HG03045 (cell line): ENCODE measurements around the gene DGCR6L.
"Not testable (repeated sequence)": the region's sequence is repeated elsewhere in the genome, so short reads cannot be mapped to it uniquely, and the experiment has no call there.

Source experiments
- ATAC-seq: cut with Tn5 transposase; IDR thresholded peaks from one replicate; pipeline ENCODE4 v1.9.1; 2021; ENCODE audit warnings: mild to moderate bottlenecking, moderate library complexity; ENCODE audit not compliant: unreplicated experiment

DGCR6L gene

DNA sequence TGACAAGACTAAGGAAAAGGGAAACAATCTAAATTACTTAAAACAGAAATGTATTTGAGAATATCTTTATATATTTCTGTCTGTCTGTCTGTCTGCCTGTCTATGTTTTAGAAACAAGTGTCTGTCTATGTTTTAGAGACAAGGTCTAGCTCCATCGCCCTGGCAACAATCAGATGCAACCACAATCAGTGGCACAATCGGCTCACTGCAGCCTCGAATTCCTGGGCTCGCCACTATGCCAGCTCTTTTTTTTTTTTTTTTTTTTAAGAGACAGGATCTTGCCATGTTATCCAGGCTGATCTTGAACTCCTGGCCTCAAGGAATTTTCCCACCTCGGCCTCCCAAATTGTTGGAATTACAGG lies 8.7 kb upstream of the DGCR6L start:
- not testable (repeated sequence) for ATAC-seq

DNA sequence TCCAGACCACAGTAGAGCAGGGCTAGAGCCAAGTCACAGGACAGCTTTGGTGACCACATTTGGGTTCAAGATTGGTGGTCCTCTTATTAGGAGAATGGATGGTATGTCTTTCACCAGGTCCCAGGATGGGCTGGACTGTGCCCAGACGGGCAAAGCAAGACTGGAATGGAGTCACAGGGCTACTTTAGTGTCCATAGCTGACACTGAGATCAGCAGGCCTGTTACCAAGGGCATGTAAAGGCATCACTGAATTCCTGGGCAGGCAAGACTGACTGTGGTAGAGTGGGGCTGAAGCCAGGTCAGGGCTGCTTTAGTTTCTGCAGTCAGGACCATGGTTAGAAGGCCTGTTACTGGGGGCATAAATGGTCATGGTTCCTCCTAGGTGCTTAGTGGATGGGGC lies 6.1 kb upstream of the DGCR6L start:
- not testable (repeated sequence) for ATAC-seq

DNA sequence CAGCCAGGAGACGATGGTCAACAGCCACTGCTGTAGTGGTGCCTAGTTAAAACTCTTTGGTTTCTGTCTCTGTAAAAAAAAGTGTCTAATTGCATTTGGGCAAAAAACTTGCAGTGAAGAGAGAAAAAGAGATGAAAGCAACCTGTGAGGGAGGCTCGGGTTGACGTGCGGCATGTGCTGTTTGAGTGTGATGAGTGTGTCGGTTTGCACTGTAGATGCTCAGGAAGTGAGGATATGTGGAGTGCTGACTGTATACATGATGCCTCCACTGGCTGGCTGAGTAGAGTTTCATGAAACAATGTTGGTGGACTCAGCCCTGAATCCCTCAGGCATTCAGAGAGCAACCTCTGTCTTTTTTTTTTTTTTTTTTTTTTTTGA lies 4.3 kb upstream of the DGCR6L start:
- ATAC-seq, result no peak

DNA sequence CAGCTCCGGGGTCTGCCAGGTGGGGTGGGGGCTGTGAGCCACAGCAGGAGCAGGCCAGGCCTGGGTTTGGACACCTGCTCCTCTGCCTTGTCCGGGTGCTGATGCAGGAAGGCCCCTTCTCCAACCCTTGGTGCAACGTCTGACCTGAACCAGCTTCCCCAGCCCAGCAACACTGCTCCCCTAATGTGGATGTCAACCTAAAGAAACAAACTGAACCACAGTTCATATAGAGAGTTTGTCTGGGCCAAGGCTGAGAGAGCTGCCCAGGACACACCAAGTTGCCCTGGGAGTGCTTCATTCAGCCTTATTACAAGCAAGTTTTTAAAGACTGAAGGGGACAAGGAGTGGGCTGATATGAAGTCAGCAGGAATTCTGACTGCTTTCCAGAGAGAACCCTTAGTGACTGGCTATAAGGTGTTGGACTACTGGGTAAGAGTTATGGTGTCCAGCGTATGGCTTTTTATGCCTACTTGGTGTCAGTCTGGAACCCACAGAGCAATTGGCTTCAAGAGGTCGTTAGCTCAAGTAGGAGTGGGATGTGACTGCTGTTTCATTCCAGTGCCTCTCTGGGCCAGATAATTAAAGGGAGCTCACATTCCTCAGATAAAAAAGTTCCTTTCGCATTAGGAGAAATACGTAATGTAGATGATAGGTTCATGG lies 1.8 kb upstream of the DGCR6L start:
- ATAC-seq, result not testable (repeated sequence)

DNA sequence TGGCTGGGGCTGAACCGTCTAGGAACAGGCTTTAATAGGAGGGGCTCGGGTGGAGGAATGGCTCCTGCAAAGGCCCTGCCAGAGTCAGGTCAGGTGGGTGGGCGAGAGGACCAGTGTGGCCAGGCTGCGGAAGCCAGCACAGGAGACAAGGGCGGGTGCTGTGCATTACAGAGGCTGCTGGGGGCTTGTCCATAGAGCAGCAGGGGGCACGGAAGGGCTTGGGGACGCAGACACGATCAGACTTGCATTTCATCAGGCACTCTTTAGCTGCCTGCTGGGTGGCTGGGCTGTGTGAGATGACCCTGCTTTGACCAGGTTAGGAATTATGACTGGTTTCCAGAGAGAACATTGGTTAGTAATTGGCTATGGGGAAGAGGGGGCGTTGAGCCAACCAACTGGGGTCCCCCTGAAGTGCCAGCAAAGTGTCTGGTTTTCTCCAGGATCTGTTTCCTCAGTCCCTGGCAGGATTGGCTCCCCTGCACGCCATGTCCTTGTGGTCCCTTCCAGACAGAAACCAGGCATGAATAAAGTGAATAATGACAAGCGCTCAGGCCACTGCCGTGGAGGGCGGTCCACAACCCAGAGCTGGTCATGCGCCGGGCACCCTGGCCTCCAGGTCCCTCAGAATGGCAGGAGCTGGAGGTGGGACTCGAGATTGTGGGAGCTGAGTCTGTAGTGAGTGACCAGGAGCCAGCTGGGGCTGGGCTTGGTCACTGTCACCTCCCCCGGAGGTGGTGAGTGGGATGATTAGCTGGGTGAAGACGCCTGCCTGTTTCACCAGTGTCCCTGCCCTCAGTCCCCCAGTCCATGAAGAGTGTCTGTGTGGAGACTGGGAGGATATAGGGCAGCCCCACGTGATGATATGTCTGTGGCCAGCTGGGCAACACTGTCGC lies 1.0 kb upstream of the DGCR6L start:
- ATAC-seq, result not testable (repeated sequence)

DNA sequence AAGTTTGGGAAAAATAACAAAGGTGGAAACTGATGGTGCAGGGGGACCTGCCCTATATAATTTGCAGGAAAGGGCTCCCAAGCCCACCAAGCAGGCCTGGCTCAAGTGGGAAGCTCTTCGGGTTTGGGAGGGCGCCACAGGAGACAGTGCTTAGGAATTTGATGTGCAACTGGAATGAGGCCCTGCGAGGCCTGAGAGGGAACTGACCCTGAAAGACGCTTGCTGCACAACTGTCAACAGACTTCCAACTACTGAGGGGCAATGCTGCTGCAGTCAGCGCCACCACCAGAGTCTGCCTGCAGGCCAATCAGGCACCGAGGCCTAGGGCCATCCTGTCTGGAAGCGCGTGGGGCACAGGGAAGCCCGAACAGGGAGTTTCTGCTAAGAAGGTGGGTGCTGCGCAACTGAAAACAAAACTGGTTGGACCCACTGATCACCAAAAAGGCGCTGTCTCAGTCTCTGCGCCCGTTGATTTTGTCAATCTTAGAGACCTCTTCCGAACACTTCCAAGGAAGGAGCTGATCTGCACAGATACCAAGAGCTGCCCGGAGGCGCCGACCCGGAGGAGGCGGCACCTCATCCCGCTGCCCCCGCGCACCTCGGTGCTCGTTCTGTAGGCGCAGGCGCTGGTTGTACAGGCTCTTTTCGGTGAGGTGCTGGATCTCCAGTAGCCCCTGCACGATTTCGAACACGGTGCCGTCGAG lies 667 bp downstream of the DGCR6L start:
- ATAC-seq, result peak; percentile 10

DNA sequence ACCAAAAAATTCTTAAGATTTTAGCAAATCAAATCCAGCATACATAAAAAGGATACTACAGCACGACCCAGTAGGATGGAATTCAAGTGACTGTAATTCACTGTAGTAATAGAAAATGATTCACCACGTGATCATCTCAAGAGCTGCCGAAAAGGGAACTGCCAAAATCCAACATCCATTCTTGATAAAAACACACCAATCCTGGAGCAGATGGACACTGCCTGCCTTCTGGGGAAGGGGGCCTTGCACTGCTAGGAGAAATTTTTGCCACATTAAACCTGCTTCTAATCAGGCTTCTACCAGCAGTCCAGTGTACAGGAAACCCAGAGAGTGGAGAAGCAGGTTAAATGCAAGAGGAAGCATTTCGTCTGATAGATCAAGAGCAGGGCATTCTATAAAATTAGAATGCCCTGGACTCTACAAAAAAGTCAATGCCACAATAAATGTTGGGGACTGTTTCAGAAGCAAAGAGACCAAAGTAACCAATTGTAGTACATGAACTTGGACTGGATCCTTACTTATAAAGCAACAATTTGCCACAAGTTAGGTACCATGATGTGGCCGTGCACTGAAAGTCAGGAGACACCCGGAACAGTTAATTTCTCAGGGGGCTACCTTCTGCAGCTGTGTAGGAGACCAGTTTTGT lies 1.7 kb downstream of the DGCR6L start:
- ATAC-seq, result not testable (repeated sequence)

DNA sequence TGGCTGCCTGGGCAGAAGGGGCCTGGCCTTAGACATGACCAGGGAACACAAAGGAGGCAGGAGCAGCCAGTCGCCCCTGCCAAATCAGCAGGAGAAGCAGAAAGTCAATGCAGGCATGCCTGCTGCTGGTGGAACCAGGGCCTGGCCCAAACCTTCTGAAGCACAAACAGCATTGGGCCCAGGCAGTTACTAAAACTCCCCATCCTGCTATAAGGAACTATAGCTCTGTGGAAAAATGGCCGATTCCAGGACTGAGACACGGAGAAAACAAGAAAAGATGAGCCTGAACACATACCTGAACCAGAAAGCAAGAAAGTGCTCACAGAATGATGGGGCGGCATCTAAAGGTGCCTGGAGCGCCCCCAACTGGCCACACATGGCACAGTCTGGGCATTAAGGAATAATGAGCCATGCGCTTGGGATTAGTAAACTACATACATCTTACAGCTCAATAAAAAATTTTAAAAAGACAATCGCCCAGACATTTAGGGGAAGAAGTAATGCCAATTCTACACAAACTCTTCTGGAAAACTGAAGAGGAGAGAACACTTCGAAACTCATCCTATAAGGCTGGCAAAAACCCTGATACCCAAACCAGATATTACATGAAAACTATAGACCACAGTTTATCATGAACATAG lies 2.3 kb downstream of the DGCR6L start:
- not testable (repeated sequence) for ATAC-seq

DNA sequence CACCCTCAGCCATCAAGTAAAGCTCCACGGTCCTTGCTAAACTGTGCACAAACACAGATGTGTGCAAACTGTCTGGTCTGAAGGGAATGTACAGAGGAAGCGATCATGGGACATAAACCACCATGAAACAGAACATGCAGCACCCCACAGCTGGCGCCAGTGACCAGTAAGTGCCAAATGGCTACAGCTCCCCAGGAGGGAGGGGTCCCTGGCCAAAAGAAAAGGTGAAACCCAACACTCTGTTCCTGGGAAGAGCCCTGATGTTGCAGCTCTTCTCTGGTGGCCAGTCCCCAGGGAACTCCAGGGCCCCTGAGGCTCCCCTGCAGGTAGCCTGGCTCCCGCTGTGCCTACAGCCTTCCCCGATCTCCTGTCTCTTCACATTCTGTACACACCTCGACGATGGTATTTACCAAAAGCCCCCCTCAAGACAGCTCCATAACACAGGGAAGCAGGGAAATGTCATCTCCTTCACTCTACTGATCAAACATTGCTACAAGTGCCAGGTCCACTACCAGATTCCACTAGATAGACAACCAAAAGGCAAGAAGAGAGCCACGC lies 2.9 kb downstream of the DGCR6L start:
- ATAC-seq, result no peak

DNA sequence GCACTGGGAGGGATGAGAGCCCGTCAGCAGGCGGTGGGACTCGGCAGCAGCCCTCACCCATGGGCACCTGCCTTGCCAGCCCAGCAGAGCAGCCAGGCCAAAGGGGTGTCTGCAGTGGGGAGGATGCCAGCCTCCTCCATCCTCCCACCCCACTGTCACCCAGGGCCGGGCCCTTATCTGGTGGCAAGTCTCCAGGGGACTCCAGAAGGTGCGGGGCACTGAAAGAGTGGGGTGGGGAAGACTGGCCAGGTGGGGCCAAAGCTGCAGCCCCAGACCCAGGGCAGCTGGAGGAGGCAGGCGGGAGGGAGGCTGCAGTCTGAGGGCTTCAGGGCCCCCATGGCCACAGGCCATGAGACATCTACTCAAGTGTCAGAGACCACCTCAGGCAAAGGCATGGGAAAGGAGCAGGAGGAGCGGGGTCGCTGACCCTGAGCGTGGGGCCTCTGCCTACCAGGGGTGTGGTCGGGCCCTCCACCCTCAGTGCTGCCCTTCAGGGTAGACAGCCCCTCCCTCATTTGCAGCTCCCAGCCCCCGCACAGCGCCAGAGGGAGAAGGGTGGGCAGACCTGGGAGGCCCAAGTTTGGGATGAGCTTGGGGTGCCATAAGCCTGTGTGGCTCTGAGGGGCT lies 3.5 kb downstream of the DGCR6L start:
- ATAC-seq, result no peak

DNA sequence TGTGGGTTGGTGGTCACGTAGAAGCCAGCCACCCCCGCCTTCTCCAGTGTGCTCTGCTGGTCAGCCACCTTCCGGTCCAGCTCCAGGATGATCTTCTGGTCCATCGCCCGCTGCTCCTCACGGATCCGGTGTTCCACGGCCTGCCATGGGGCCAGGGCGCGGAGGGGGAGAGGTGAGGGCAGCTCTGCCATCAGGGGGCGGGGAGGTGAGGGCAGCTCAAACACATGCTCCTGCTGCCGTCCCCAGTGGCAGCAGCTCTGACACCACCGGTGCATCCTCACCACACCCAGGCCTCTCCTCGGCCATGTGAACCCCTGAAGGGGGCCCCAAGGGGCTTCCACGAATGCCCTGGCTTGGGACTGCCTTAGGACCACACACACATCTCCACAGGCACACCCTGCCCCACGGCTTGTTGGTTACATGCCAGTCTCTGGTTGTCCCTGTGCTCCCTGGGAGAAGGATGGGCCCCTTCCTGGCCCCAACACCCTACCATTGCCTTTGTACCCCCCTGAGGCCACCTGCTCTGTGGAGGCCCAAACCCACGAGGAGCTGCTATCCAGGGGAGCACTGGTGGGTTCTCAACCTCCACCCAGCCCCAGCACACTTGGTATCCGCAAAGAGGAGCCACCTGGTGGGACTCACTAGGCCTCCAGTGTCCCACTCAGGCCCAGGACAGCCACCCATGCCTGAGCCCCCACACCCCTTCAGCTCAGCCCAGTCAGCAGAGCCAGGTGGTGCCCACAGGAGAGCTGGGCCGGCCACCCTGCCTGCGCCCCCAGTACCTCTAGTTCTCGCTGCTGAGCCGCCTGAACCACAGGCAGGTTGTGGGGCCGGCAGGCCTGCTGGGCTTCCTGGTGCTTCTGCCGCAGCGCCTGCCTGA lies 4.3 kb downstream of the DGCR6L start:
- no peak for ATAC-seq

DNA sequence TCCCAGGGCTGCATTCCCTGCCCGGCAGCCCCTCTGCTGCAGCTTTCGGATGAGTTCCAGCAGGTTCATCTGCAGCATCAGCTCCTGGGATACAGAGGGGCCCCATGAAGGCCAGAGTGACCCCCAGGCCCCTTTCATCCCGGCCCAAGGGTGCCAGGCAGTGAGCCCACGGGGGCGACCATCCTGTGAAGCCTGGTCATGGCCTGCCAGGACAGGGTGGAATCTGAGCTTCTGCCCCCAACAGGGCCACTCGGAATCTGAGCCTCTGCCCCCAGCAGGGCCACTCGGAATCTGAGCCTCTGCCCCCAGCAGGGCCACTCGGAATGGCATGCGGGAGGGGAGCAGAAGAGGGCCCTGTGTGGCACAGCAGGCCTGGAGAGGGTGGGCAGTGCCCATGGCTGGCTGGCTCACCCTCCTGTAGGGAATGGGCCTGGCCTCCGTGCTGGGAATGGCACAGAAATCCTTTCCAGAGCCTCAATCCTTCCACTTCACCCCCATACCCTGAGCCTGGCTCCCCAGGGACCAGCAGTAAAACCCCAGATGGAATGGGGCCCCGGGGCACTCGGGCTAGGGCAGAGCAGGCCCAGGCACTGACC lies 5.0 kb downstream of the DGCR6L start:
- ATAC-seq, result not testable (repeated sequence)

DNA sequence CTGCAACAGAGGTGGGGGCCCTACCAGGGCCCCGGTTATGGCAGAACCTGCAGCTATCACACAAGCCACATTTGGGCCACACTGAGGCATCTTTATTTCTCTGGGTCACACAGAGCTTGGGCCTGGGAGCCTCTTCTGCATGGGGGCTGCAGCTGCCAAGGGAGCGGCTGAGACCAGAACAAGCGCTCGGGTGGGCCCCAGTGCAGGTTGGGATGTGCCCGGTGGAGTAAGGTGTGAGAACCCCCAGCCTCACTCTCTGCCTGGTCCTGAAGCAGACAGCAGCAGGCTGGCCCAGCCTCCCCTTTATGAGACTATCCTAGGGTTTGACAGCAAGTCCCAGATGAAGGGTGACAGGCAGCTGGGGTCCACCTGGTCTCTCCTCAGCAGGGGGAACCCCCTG lies 5.7 kb downstream of the DGCR6L start:
- ATAC-seq, result not testable (repeated sequence)

DNA sequence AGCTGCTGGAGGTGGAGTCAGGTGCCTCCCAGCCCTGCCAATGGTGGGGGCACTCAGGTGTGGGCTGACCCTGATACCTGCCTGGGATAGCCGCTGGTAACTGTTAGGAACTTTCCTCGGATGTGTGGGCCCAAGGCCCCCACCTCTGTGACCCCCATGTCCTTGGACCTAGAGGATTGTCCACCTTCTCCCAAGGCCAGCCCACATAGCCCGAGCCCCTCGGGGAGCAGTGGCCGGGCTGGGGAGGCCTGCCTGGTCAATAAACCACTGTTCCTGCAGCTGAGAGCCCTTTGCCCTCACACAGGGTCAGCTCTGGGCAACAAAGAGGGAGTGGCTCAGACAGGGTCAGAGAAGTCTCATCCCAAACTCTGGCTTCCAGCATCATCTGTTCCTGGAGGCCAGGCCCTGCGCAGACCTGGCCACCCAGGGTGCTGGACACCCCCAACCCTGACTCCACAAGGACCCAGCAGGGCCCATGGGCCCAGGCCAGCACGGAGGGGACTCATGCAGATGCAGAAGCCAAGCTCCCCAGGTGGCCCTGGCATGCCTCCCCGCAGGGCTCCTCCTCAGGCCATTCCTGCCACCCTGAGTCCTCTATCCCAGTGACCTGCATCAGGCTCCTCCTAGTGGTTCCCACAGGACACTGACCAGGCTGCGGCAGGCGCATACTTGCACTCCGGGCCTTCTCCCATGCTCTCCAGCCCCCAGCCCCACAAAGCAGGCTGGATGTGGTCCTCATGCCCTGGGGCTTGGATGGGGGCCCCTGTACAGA lies 6.4 kb downstream of the DGCR6L start:
- not testable (repeated sequence) for ATAC-seq

DNA sequence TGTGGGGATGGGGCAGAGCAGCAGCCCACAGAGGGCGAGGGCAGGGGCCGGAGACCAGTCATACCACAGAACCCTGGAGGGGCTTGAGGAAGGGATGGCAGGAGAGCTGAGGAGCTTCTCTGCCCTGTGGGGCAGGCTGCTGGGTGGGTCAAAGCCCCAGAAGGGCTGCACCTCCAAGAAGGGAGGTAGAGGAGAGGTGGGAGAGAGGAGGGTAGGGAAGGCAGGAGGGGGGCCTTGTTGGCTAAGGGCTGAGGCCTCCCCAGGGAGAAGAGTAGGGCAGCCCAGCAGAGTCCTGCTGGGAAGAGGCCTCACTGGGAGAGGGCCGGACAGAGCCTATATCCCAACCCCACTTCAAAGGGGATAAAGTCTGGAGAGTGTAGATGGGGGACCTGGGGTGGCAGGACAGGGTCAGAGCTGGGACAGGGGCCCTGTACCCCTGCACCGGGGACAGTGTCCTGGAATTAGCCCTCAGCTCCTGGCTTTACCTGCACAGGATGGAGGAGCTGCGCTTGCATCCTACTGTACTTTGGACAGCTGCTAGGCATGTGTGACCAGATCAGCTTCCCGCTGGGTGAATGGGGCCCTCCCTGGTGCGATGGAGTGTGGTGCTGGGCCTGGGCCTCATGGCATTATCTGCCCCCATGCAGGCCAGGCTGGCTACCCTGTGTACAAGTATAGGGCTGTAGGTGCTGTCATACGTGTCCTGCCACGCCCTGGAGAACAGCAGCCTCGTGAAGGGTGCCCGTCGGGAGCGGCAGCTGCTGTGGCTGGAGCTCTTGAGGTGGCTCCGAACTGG lies 7.3 kb downstream of the DGCR6L start:
- no peak for ATAC-seq

DNA sequence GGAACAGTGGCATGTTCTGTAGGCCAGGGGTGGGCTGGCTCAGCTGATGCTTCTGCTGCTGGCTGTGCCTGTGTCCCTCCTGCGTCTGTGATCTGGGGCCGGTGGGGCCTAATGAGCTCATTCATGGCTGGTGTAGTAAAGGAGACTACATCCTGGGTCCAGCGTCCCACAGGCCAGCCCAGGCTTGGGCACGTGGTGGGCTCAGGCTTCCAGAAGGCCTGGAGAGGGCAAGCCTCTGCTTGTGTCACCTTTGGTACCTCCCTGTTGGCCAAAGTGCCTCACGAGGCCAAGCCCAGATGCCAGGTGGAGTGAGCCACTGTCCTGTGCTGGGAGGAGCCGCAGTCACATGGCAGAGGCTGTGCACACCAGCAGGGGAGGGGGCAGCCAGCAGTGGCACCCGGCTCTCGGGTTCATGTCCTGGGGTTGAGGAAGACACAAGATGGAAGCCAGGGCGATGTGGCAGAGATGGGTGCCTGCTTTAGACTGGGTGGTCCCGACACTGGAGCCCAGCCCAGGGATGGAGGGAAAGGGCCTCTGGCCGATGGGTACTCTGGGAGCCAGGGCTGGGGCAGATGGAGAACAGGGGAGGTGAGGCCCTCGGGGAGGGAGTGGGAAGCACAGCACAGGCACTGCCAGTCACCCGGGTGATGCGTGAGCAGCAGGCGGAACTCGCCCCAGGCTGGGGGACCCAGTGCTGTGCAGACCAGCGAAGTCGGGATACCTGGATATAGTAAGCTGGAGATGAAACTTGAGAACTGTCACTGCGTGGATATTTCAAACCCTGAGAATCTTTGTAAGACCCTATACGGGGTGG lies 8.4 kb downstream of the DGCR6L start:
- not testable (repeated sequence) for ATAC-seq
